ENCODE data around the gene TBP.
"Not testable (repeated sequence)": the region's sequence is repeated elsewhere in the genome, so short reads cannot be mapped to it uniquely, and the experiment has no call there.

Gene TBP

GRCh38 chr6:170554013-170554795 lies at the start of gene TBP:
TBP (plus strand) TSS chr6:170554369; CDS start chr6:170557030, 2,661 bp downstream.
- peak; percentile 94 for DNase-seq (ENCODE audit: low spot score)

GRCh38 chr6:170504479-170504878 lies 49.7 kb upstream of the TBP start:
- DNase-seq (ENCODE audit: low spot score) = no peak

- DNase-seq (ENCODE audit: low spot score) = no peak
Measured at GRCh38 chr6:170505306-170505705, 48.9 kb upstream of the TBP start.

GRCh38 chr6:170506446-170506845 lies 47.7 kb upstream of the TBP start:
- DNase-seq (ENCODE audit: low spot score) = no peak

- not testable (repeated sequence) for DNase-seq (ENCODE audit: low spot score)
Measured at GRCh38 chr6:170507728-170508127, 46.4 kb upstream of the TBP start.

- not testable (repeated sequence) for DNase-seq (ENCODE audit: low spot score)
Measured at GRCh38 chr6:170508275-170508674, 45.9 kb upstream of the TBP start.

GRCh38 chr6:170508892-170509722 lies 45.1 kb upstream of the TBP start:
- DNase-seq (ENCODE audit: low spot score) = not testable (repeated sequence)

- no peak for DNase-seq (ENCODE audit: low spot score)
Measured at GRCh38 chr6:170509723-170510018, 44.5 kb upstream of the TBP start.

- DNase-seq (ENCODE audit: low spot score) = no peak
Measured at GRCh38 chr6:170510631-170511030, 43.5 kb upstream of the TBP start.

- DNase-seq (ENCODE audit: low spot score) = no peak
Measured at GRCh38 chr6:170512249-170512648, 41.9 kb upstream of the TBP start.

- no peak for DNase-seq (ENCODE audit: low spot score)
Measured at GRCh38 chr6:170514908-170515307, 39.3 kb upstream of the TBP start.

- DNase-seq (ENCODE audit: low spot score) = peak; percentile 14
Measured at GRCh38 chr6:170516783-170517616, 37.2 kb upstream of the TBP start.

GRCh38 chr6:170522565-170523183 lies 31.5 kb upstream of the TBP start:
- no peak for DNase-seq (ENCODE audit: low spot score)

GRCh38 chr6:170523256-170524171 lies 30.7 kb upstream of the TBP start:
- no peak for DNase-seq (ENCODE audit: low spot score)

- DNase-seq (ENCODE audit: low spot score) = no peak
Measured at GRCh38 chr6:170524172-170524502, 30.0 kb upstream of the TBP start.

- DNase-seq (ENCODE audit: low spot score) = no peak
Measured at GRCh38 chr6:170525795-170526194, 28.4 kb upstream of the TBP start.

GRCh38 chr6:170527995-170528394 lies 26.2 kb upstream of the TBP start:
- not testable (repeated sequence) for DNase-seq (ENCODE audit: low spot score)

- DNase-seq (ENCODE audit: low spot score) = peak; percentile 73
Measured at GRCh38 chr6:170529839-170530469, 24.2 kb upstream of the TBP start.

- DNase-seq (ENCODE audit: low spot score) = no peak
Measured at GRCh38 chr6:170532867-170533488, 21.2 kb upstream of the TBP start.

GRCh38 chr6:170533792-170534191 lies 20.4 kb upstream of the TBP start:
- no peak for DNase-seq (ENCODE audit: low spot score)
